ENCODE results near the gene SLC2A13. TPM values are rescaled to one million over a fixed set of nuclear protein-coding genes. Genes with fewer than 3 reads are reported as not detected.

The SLC2A13 gene
- total and polyA plus RNA-seq, 4 donors = 21.1 to 85.5 (median 28.6) TPM

DNA sequence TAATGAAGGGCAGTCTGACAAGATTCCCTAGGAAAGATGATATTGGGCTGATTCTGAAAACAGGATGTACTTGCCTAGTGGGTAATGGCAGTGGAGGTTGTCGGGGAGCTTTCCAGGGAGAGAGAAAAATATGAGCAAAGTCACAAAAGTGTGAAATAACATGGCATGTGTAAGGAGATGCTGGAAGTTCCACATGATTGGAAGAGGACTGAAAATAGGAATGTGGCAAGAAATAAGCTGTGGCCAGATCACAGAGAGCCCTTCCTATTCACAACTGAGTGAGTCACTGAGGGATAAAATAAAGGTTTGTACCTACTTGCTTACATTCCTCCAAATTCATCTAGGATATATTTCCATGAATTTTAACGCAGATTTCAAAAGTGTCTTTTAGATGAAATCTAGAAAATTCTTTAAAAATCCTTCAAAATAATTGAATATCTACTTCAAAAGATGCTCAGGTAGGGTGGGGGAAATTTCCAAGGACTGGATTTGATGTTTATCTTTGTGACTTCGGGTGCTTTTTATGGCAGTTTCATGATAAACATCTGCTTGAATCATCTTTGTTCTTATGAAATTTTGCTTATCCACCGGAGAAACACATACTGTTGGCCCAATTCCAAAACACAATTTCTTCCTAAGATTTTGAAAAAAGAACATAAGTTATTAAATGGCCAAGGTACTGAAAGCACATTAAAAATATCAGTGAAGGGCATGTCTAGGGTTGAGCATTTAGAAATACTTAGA is 36.3 kb upstream of the SLC2A13 start:
- no peaks in the 10 kb centered on the region for H3K9me3 ChIP-seq (ENCODE audit: control insufficient read depth, insufficient read depth, low read length)
- no peaks in the 10 kb centered on the region for H3K4me1 ChIP-seq (ENCODE audit: control insufficient read depth, insufficient read depth, low read length)
- H3K36me3 ChIP-seq (ENCODE audit: control insufficient read depth, insufficient read depth, low read length) = no peaks in the 10 kb centered on the region
- no peak overlapping the region for H3K27ac ChIP-seq (ENCODE audit: low read depth, low read length)
- no peak overlapping the region for H3K4me3 ChIP-seq (ENCODE audit: low read depth, low read length)
- 56% methylated on average over 1 of the region's 4 CpGs for WGBS (ENCODE audit: insufficient coverage)
- no peaks in the 10 kb centered on the region for H3K27me3 ChIP-seq (ENCODE audit: control insufficient read depth, insufficient read depth, low read length)
- DNase-seq (ENCODE audit: low read depth in 4 of 6, low spot score in 6 of 6) = no peak

DNA sequence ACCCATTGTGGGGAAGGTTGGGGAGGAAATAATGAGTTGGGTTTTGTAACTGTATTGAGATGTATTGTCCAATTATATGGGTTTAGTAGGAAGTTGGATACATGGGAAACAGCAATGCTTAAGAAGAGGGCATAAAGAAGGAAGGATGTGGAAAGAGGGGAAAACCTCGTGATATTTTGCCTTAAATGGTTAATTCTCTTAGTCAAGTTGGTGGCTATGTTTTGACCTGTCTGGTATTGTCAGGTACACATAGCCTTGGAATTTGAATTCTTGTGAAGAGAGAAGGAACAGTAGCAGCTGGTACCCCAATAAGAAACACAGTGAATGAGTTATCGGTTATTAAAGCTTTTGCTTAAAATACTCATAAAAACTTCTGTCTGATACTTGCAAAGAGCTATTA is 32.6 kb upstream of the SLC2A13 start:
- Histone ChIP-seq H3K36me3 (ENCODE audit: control insufficient read depth, insufficient read depth, low read length) (no peaks in the 10 kb centered on the region), H3K4me3 (ENCODE audit: low read depth, low read length) (no peak overlapping the region), H3K27me3 (ENCODE audit: control insufficient read depth, insufficient read depth, low read length) (no peaks in the 10 kb centered on the region), H3K9me3 (ENCODE audit: control insufficient read depth, insufficient read depth, low read length) (no peaks in the 10 kb centered on the region), H3K4me1 (ENCODE audit: control insufficient read depth, insufficient read depth, low read length) (no peaks in the 10 kb centered on the region), H3K27ac (ENCODE audit: low read depth, low read length) (no peak overlapping the region)
- WGBS (ENCODE audit: insufficient coverage) = no CpG with 5 or more reads among the region's 2 CpGs
- no peak for DNase-seq (ENCODE audit: low read depth in 4 of 6, low spot score in 6 of 6)

DNA sequence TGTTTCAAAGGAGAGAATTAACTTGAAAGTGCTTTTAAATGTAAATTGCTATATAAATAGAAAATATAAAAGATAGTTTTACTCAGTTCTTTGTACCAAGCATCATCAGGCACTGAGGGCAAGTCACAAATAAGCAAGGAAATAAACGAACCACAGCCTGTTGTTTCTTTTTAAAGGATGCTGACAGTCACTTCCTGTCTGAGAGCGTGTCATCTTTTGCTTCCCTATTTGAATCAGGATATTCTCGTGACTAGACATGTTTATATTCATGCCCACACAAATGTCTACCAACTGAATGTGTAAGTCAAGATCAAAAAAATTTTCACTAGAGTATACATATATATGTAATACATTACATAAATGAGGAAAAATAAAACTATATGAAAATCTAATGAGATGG is 31.4 kb upstream of the SLC2A13 start:
- no peak overlapping the region for H3K27ac ChIP-seq (ENCODE audit: low read depth, low read length)
- no peaks in the 10 kb centered on the region for H3K27me3 ChIP-seq (ENCODE audit: control insufficient read depth, insufficient read depth, low read length)
- H3K9me3 ChIP-seq (ENCODE audit: control insufficient read depth, insufficient read depth, low read length) = no peaks in the 10 kb centered on the region
- no peak overlapping the region for H3K4me3 ChIP-seq (ENCODE audit: low read depth, low read length)
- H3K4me1 ChIP-seq (ENCODE audit: control insufficient read depth, insufficient read depth, low read length) = no peaks in the 10 kb centered on the region
- peak in 1 of 6 donors; percentile 3 for DNase-seq (ENCODE audit: low read depth in 4 of 6, low spot score in 6 of 6)
- no peaks in the 10 kb centered on the region for H3K36me3 ChIP-seq (ENCODE audit: control insufficient read depth, insufficient read depth, low read length)
- no CpG with 5 or more reads among the region's 3 CpGs for WGBS (ENCODE audit: insufficient coverage)

DNA sequence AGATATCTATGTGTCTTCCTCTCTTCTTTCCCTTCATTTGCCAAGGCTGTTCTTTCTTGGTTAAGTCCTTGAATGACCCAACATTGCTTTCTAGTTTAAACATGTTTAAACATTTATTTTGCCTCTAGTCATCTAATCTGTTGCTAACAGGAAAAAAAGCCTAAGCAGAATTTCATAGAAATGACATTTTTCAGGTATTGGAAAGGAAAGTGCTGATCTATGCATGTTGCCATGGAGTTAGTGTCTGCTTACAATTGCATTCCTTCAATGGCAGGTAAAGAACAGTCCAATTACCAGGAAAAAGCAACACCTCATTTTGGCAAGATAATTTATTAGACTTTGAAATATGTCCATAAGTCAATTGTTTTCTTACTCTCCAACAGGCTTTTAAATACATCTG is 21.5 kb upstream of the SLC2A13 start:
- H3K4me3 ChIP-seq (ENCODE audit: low read depth, low read length) = no peak overlapping the region

DNA sequence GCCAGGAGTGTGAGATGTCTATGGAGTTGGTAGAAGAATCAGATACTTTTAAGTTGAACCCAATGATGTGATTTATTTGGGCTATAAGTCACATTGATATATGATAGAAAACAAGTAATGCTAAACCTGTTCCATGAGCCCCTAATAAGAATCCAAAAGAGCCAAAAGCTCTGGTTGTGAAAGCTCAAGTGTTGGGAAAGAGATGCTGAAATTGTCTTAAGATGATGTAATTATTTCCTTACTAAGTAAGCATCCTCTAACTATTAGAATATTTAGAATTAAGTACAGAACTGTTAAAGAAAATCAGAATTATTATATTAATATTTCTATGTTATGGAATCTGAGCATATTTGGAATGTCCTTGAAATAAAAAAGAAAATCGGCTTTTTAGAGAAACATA is 17.6 kb upstream of the SLC2A13 start:
- WGBS (ENCODE audit: insufficient coverage) = no CpG with 5 or more reads among the region's 1 CpG
- Histone ChIP-seq H3K4me3 (ENCODE audit: low read depth, low read length) (no peak overlapping the region), H3K27me3 (ENCODE audit: control insufficient read depth, insufficient read depth, low read length) (no peaks in the 10 kb centered on the region), H3K27ac (ENCODE audit: low read depth, low read length) (no peak overlapping the region), H3K4me1 (ENCODE audit: control insufficient read depth, insufficient read depth, low read length) (no peaks in the 10 kb centered on the region), H3K9me3 (ENCODE audit: control insufficient read depth, insufficient read depth, low read length) (no peaks in the 10 kb centered on the region), H3K36me3 (ENCODE audit: control insufficient read depth, insufficient read depth, low read length) (no peaks in the 10 kb centered on the region)
- no peak for DNase-seq (ENCODE audit: low read depth in 4 of 6, low spot score in 6 of 6)

More for the DNA sequence above, 21.5 kb upstream of the SLC2A13 start:
- H3K36me3 ChIP-seq (ENCODE audit: control insufficient read depth, insufficient read depth, low read length) = no peaks in the 10 kb centered on the region
- no peak overlapping the region for H3K27ac ChIP-seq (ENCODE audit: low read depth, low read length)
- DNase-seq (ENCODE audit: low read depth in 4 of 6, low spot score in 6 of 6) = no peak
- H3K27me3 ChIP-seq (ENCODE audit: control insufficient read depth, insufficient read depth, low read length) = no peaks in the 10 kb centered on the region
- H3K9me3 ChIP-seq (ENCODE audit: control insufficient read depth, insufficient read depth, low read length) = no peaks in the 10 kb centered on the region
- no peaks in the 10 kb centered on the region for H3K4me1 ChIP-seq (ENCODE audit: control insufficient read depth, insufficient read depth, low read length)

DNA sequence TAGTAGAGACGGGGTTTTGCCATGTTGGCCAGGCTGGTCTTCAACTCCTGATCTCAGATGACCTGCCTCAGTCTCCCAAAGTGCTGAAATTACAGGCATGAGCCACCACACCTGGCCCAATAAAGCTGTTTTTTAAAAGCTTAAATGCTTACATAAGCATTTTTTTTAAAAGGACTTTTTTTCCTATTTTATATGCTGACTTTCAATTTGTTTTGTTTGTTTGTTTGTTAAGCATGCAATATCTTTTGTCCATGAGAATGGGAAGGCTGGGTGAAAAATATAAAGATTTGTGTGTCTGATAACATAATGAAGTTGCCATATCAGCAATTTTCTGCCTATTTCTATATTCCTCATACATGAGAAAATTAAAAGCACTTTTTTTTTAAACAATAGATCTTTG is 17.0 kb upstream of the SLC2A13 start:
- 80% methylated on average over 1 of the region's 1 CpG for WGBS (ENCODE audit: insufficient coverage)
- Histone ChIP-seq H3K4me3 (ENCODE audit: low read depth, low read length) (no peak overlapping the region), H3K9me3 (ENCODE audit: control insufficient read depth, insufficient read depth, low read length) (no peaks in the 10 kb centered on the region), H3K27ac (ENCODE audit: low read depth, low read length) (no peak overlapping the region), H3K4me1 (ENCODE audit: control insufficient read depth, insufficient read depth, low read length) (no peaks in the 10 kb centered on the region), H3K36me3 (ENCODE audit: control insufficient read depth, insufficient read depth, low read length) (no peaks in the 10 kb centered on the region), H3K27me3 (ENCODE audit: control insufficient read depth, insufficient read depth, low read length) (no peaks in the 10 kb centered on the region)
- no peak for DNase-seq (ENCODE audit: low read depth in 4 of 6, low spot score in 6 of 6)

DNA sequence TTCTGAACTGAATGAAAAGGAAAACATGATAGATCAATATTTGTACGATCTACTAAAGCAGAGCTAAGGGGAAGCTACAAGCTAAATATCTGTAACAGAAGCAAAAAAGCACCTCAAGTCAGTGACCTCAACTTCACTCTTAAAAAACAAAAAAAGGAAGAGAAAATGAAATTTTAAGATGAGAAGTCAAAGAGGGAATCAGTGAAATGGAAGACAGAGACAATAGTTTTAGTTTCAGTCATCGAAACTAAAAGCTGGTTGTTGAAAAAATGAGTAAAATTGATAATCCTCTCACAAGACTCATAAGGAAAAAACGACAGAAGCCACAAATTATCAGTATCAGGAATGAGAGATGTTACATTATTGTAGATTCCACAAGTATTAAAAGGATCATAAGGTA is 11.9 kb upstream of the SLC2A13 start:
- no peak overlapping the region for H3K4me3 ChIP-seq (ENCODE audit: low read depth, low read length)
- H3K4me1 ChIP-seq (ENCODE audit: control insufficient read depth, insufficient read depth, low read length) = no peaks in the 10 kb centered on the region
- WGBS (ENCODE audit: insufficient coverage) = no CpG with 5 or more reads among the region's 3 CpGs
- H3K36me3 ChIP-seq (ENCODE audit: control insufficient read depth, insufficient read depth, low read length) = no peaks in the 10 kb centered on the region
- no peak for DNase-seq (ENCODE audit: low read depth in 4 of 6, low spot score in 6 of 6)
- no peaks in the 10 kb centered on the region for H3K9me3 ChIP-seq (ENCODE audit: control insufficient read depth, insufficient read depth, low read length)
- no peak overlapping the region for H3K27ac ChIP-seq (ENCODE audit: low read depth, low read length)
- no peaks in the 10 kb centered on the region for H3K27me3 ChIP-seq (ENCODE audit: control insufficient read depth, insufficient read depth, low read length)

DNA sequence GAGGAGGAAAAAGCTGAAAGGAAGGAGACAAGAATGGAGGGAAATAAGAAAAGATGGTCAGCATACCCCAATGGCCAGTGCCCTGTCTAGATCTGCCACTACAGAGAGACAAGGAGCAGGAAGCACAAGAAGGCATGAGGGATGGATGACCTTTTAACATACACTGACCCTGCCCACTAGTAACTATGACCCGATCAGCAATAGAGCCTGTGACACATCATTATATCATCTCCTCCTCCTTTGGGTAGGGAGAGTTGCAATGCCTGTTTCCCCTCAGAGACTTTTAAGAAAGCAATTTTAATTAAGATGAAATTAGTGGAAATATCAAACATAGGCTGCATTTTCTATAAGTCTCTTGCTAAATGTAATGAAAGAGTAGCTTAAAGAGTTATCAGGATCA is 4.7 kb upstream of the SLC2A13 start:
- Histone ChIP-seq H3K36me3 (ENCODE audit: control insufficient read depth, insufficient read depth, low read length) (no peaks in the 10 kb centered on the region), H3K4me3 (ENCODE audit: low read depth, low read length) (no peak overlapping the region), H3K27me3 (ENCODE audit: control insufficient read depth, insufficient read depth, low read length) (no peaks in the 10 kb centered on the region), H3K27ac (ENCODE audit: low read depth, low read length) (no peak overlapping the region), H3K9me3 (ENCODE audit: control insufficient read depth, insufficient read depth, low read length) (no peaks in the 10 kb centered on the region), H3K4me1 (ENCODE audit: control insufficient read depth, insufficient read depth, low read length) (peaks cover 3% of the 10 kb centered on the region)
- WGBS (ENCODE audit: insufficient coverage) = no CpG with 5 or more reads among the region's 1 CpG
- no peak for DNase-seq (ENCODE audit: low read depth in 4 of 6, low spot score in 6 of 6)

DNA sequence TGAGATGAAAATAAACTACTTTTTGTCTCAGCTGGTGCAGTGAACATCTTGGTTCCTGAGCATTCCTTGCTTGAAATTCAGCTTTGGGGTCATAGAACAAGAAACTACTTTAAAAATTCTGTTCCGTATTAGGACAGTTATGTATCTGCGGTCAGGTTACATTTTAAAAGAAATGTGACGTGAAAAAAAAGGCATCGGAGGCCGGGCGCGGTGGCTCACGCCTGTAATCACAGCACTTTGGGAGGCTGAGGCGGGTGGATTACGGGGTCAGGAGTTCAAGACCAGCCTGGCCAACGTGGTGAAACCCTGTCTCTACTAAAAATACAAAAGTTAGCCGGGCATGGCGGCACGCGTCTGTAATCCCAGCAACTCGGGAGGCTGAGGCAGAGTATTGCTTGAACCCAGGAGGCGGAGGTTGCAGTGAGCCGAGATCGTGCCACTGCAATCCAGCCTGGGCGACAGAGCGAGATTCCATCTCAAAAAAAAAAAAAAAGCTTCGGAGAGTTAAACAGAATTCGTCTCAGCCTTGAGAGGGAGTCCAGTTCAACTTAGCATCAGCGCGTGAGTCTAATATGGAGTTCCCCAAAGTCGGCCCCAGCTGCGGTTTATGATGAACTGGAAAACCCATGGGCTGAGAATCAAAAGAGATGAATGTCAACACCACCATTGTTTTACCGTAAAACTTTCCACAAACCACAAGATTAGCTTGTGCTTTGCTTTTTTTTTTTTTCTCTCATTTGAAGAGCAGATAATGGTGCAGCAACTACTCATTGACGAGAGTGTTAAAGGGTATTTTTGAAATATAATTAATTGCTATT is 2.1 kb upstream of the SLC2A13 start:
- Histone ChIP-seq H3K27ac (ENCODE audit: low read depth, low read length) (no peak overlapping the region), H3K9me3 (ENCODE audit: control insufficient read depth, insufficient read depth, low read length) (no peaks in the 10 kb centered on the region), H3K27me3 (ENCODE audit: control insufficient read depth, insufficient read depth, low read length) (no peaks in the 10 kb centered on the region), H3K4me3 (ENCODE audit: low read depth, low read length) (no peak overlapping the region), H3K36me3 (ENCODE audit: control insufficient read depth, insufficient read depth, low read length) (no peaks in the 10 kb centered on the region), H3K4me1 (ENCODE audit: control insufficient read depth, insufficient read depth, low read length) (peaks cover 9% of the 10 kb centered on the region)
- DNase-seq (ENCODE audit: low read depth in 4 of 6, low spot score in 6 of 6) = no peak
- 88% methylated on average over 22 of the region's 29 CpGs for WGBS (ENCODE audit: insufficient coverage)
